ENCODE data around the gene R3HDM1.
A peak's percentile ranks its signal among the peaks of the same experiment; 100 is the strongest.
"Not testable (repeated sequence)": the region's sequence is repeated elsewhere in the genome, so short reads cannot be mapped to it uniquely, and the experiment has no call there.

R3HDM1 gene

GRCh38 chr2:135698838-135699237 lies 167.6 kb downstream of the R3HDM1 start:
- DNase-seq (ENCODE audit: low read depth), result no peak
- TF ChIP-seq CTCF (conservative IDR thresholded peaks at IDR 0.05; ENCODE audit: low read depth, low read length), result no peak
- H3K4me3 ChIP-seq (ENCODE audit: low read depth, low read length), result no peak overlapping the region

GRCh38 chr2:135701442-135701841 lies 170.2 kb downstream of the R3HDM1 start:
- no peak overlapping the region for H3K4me3 ChIP-seq (ENCODE audit: low read depth, low read length)
- peak; percentile 43 for DNase-seq (ENCODE audit: low read depth)
- no peak for TF ChIP-seq CTCF (conservative IDR thresholded peaks at IDR 0.05; ENCODE audit: low read depth, low read length)

- no peak overlapping the region for H3K4me3 ChIP-seq (ENCODE audit: low read depth, low read length)
- TF ChIP-seq CTCF (conservative IDR thresholded peaks at IDR 0.05; ENCODE audit: low read depth, low read length), result no peak
- DNase-seq (ENCODE audit: low read depth), result no peak
These were observed 172.0 kb downstream of the R3HDM1 start for GRCh38 chr2:135703300-135703699.

GRCh38 chr2:135704075-135704474 lies 172.8 kb downstream of the R3HDM1 start:
- not testable (repeated sequence) for H3K4me3 ChIP-seq (ENCODE audit: low read depth, low read length); DNase-seq (ENCODE audit: low read depth)

DNA sequence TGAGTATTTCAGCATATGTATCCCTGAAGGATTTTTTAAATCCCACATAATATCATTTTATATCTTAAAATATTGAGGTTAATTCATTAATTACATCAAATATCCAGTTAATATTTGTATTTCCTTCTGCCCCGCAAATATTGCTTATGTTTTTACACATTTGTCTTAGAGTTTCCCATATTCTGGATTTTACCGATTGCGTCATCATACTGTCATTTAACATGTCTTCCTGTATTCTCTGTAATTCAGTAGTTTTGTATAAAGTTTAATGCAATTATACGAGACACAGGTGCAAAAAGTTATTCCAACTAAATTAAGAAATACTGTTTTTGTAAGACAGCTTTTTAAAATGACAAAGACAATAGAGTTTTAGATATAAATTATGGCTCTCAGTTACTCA lies 176.9 kb downstream of the R3HDM1 start:
- H3K4me3 ChIP-seq (ENCODE audit: low read depth, low read length), result no peak overlapping the region
- no peak for DNase-seq (ENCODE audit: low read depth)
- TF ChIP-seq CTCF (conservative IDR thresholded peaks at IDR 0.05; ENCODE audit: low read depth, low read length), result no peak

DNA sequence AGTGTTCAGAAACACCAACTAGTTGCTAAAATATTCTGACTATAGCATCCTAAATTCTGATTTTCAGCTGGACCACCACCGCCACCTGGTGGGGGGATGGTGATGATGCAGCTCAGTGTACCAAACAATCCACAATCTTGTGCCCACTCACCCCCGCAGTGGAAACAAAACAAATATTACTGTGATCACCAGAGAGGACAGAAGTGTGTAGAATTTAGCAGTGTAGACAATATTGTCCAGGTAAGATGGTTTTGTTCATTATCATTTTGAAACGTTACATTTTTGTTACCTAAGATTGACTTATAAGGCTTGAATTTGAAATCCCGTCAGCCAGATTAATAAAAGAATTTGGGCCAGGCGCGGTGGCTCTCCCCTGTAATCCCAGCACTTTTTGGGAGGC lies 178.7 kb downstream of the R3HDM1 start:
- TF ChIP-seq CTCF (conservative IDR thresholded peaks at IDR 0.05; ENCODE audit: low read depth, low read length), result peak; percentile 96
- DNase-seq (ENCODE audit: low read depth), result peak; percentile 66
- H3K4me3 ChIP-seq (ENCODE audit: low read depth, low read length), result no peak overlapping the region

- H3K4me3 ChIP-seq (ENCODE audit: low read depth, low read length); DNase-seq (ENCODE audit: low read depth): not testable (repeated sequence)
These were observed 183.8 kb downstream of the R3HDM1 start for GRCh38 chr2:135715086-135715485.

- DNase-seq (ENCODE audit: low read depth), result peak; percentile 28
- H3K4me3 ChIP-seq (ENCODE audit: low read depth, low read length), result no peak overlapping the region
- TF ChIP-seq CTCF (conservative IDR thresholded peaks at IDR 0.05; ENCODE audit: low read depth, low read length), result no peak
These were observed 196.9 kb downstream of the R3HDM1 start for GRCh38 chr2:135728064-135728743.

Measured in choroid plexus epithelial cell (primary cell).